ENCODE measurements around the gene KIF7.

The KIF7 gene

DNA sequence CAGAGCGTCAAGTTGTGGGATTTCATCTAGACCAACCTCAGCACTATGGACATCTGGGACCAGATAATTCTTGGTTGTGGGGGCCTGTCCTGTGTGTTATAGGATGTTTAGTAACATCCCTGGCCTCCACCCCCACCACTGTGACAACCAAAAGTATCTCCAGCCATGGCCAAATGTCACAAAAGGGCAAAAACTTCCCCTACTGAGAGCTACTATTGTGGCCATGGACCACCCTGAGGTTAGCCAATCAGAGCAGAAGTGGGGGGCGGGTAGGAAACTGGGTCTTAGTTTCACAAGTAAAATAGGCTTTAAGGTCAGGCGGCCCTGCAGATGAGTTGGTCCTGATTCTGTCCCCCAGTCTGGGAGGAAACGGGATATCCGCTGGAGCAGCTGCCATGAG, 25.4 kb downstream of the KIF7 start:
- TF ChIP-seq, protein P1, sequence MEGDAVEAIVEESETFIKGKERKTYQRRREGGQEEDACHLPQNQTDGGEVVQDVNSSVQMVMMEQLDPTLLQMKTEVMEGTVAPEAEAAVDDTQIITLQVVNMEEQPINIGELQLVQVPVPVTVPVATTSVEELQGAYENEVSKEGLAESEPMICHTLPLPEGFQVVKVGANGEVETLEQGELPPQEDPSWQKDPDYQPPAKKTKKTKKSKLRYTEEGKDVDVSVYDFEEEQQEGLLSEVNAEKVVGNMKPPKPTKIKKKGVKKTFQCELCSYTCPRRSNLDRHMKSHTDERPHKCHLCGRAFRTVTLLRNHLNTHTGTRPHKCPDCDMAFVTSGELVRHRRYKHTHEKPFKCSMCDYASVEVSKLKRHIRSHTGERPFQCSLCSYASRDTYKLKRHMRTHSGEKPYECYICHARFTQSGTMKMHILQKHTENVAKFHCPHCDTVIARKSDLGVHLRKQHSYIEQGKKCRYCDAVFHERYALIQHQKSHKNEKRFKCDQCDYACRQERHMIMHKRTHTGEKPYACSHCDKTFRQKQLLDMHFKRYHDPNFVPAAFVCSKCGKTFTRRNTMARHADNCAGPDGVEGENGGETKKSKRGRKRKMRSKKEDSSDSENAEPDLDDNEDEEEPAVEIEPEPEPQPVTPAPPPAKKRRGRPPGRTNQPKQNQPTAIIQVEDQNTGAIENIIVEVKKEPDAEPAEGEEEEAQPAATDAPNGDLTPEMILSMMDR (IDR thresholded peaks at IDR 0.05) = no peak
- DNase-seq (ENCODE audit: low spot score) = no peak
- Histone ChIP-seq H3K27ac (no peak overlapping the region), H3K4me3 (no peak overlapping the region)

DNA sequence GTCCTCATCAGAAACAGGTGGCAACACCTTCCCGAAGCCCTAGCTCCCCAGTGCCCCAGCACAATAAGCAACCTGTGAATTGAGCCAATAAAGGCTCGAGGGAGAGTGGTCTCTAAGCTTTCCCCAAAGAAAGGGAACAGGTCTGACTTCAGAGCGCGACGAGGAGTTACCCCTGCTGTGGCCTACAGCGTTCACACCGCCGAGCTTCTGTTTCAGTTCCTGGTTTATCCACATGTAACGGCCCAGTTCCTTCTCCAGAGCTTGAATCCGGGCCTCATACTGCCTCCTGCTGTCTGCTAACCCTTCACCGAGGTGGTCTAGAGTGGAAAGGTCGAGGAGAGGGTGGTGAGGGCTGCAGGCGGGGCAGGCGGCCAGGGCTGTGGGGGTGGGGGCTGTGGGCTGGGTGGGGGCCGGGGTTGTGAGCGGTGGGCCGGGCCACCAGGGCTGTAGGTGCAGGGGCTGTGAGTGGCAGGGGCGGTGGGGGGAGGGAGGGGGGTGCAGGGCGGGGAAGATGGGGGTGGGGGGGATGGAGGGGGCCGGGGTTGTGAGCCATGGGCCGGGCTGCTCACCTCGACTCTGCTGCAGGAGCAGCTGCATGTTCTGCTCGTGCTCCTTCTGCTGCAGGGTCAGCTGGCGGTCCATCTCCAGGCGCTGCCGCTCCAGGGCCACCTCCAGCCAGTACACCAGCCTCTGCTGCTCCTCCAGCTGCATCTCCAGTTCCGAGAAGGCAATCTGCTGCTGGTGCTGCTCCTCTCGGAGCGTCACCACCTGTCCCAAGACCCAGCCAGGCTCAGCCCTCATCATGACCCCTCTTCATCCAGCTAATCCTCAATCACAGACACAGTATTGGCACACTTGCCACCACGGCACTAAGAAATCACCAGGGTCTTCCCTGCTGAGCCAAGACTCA, 26.2 kb downstream of the KIF7 start:
- TF ChIP-seq, protein P1 (IDR thresholded peaks at IDR 0.05) = no peak
- DNase-seq (ENCODE audit: low spot score) = no peak
- Histone ChIP-seq H3K4me3 (no peak overlapping the region), H3K27ac (no peak overlapping the region)

DNA sequence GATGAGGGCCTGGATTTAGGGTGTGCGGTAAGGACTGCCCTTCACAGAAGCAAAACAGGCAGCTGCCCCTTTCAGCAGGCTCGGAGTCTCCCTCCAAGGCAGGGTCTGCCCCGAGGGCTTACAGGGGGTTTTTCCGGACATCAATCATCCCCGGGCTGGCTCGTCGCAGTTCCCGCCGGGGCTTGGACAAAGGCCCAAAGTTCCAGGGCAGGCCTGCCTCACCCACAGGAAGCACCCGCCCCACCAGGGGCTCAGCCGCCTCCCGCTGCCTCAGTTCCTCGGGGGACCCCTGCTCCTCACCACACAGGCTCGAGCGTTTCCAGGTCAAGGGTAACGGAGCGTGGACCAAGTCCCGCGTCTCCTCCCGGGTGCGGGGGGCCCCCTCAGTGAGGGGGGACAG, 27.0 kb downstream of the KIF7 start:
- TF ChIP-seq, protein P1 (IDR thresholded peaks at IDR 0.05) = no peak
- DNase-seq (ENCODE audit: low spot score) = no peak
- H3K4me3 ChIP-seq = no peak overlapping the region
- H3K27ac ChIP-seq = no peak overlapping the region

DNA sequence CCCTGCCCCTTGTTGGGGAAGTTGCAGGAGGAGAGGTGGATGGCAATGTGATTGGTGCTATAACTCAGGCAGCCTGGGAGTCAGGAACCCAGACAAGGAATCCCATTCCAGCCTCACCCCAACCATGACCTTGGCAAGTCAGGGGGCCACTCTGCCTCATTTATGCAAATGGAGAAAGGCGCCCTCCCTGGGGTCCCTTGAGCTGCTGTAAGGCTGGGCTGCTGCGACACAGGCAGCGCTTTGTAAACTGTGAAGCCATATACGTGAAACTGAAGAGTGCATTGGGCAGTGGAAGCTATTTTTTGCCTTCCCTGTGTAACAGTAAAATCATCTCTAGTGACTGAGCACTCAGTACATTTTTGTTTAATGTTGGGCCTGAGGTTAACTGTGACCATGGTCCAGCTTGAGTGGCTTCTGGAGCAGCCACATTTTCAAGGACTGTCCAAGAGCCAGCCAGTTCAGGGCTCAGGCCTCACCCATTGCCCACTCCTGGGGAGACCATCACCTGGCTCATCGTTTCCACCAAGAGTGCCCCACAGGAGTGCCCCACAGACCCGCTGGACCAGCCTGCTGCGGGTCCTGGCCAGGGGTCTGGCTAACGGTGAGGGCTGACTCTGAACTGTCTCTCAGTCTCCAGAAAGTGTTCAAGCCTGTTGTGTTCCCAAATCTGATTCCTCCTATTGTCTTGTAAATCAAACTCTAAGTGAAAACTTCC, 27.9 kb downstream of the KIF7 start:
- H3K4me3 ChIP-seq = no peak overlapping the region
- TF ChIP-seq, protein P1 (IDR thresholded peaks at IDR 0.05) = no peak
- no peak for DNase-seq (ENCODE audit: low spot score)
- H3K27ac ChIP-seq = no peak overlapping the region

DNA sequence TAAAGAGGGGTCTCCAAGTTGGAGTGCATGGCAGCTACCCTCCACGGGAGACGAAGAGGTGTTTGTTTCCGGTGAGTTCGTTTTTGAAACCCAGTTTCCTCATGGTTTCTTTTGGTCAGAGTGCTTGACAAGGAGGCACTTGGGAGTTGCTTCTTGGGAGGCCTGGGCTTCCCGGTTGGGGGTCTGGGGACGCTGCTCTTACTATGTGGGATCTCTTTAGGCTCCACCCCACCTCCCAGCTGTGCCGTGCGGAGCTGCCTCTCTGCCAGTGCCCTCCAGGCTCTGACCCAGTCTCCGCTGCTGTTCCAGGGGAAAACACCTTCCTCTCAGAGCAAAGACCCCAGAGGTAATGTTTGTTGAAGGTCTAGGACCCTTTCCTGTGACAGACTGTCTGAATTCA, 29.6 kb downstream of the KIF7 start:
- Histone ChIP-seq H3K27ac (no peak overlapping the region), H3K4me3 (no peak overlapping the region)
- no peak for DNase-seq (ENCODE audit: low spot score)
- TF ChIP-seq, protein P1 (IDR thresholded peaks at IDR 0.05) = no peak

DNA sequence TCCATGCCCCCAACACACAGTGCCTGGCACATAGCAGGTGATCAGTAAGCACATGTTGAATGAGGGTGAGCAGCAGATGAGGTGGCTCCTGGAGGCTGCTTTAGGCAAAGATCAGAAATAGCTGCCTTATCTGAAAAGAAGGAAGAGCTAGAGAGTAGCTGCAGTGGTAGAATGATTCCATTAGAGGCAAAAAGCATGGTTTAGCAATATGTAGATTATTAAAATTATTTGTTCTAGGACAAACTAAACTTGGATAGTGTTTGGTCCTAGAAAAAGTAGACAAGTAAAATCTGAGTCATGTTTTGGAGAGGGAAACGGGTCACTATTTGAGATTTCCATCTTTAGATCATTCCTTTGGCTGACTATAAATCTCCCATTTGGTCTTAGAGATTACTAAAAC, 32.1 kb downstream of the KIF7 start:
- DNase-seq (ENCODE audit: low spot score) = no peak
- H3K4me3 ChIP-seq = no peak overlapping the region
- TF ChIP-seq, protein P1 (IDR thresholded peaks at IDR 0.05) = no peak
- H3K27ac ChIP-seq = no peak overlapping the region

Measured in coronary artery (tissue), 2 donors.